ENCODE data around the gene ECM2.

ECM2 gene

GRCh38 chr9:92527291-92527828 lies 8.4 kb downstream of the ECM2 start:
- DNase-seq = no peak

GRCh38 chr9:92525306-92525705 lies 10.5 kb downstream of the ECM2 start:
- DNase-seq = no peak

- DNase-seq = no peak
These were observed 10.9 kb downstream of the ECM2 start for GRCh38 chr9:92524881-92525280.

- DNase-seq = no peak
These were observed 12.5 kb downstream of the ECM2 start for GRCh38 chr9:92522983-92523970.

- DNase-seq = no peak
These were observed 15.0 kb downstream of the ECM2 start for GRCh38 chr9:92520837-92521236.

- DNase-seq = no peak
These were observed 17.6 kb downstream of the ECM2 start for GRCh38 chr9:92518199-92518598.

- DNase-seq = no peak
These were observed 18.7 kb downstream of the ECM2 start for GRCh38 chr9:92517046-92517445.

GRCh38 chr9:92516521-92516920 lies 19.3 kb downstream of the ECM2 start:
- DNase-seq = no peak

- DNase-seq = no peak
These were observed 21.2 kb downstream of the ECM2 start for GRCh38 chr9:92514635-92515034.

GRCh38 chr9:92513349-92513748 lies 22.4 kb downstream of the ECM2 start:
- DNase-seq = no peak

- DNase-seq = no peak
These were observed 23.2 kb downstream of the ECM2 start for GRCh38 chr9:92512622-92513021.

- DNase-seq = no peak
These were observed 25.0 kb downstream of the ECM2 start for GRCh38 chr9:92510747-92511146.

GRCh38 chr9:92509050-92509449 lies 26.7 kb downstream of the ECM2 start:
- DNase-seq = no peak

- DNase-seq = no peak
These were observed 27.6 kb downstream of the ECM2 start for GRCh38 chr9:92508018-92508820.

- DNase-seq = no peak
These were observed 28.3 kb downstream of the ECM2 start for GRCh38 chr9:92507496-92507895.

GRCh38 chr9:92507005-92507404 lies 28.8 kb downstream of the ECM2 start:
- DNase-seq = no peak

GRCh38 chr9:92506184-92506857 lies 29.5 kb downstream of the ECM2 start:
- DNase-seq = no peak

- DNase-seq = no peak
These were observed 30.9 kb downstream of the ECM2 start for GRCh38 chr9:92504881-92505280.

GRCh38 chr9:92503156-92503555 lies 32.6 kb downstream of the ECM2 start:
- DNase-seq = no peak

- DNase-seq = no peak
These were observed 34.0 kb downstream of the ECM2 start for GRCh38 chr9:92501671-92502393.

- no peak for DNase-seq
These were observed 35.1 kb downstream of the ECM2 start for GRCh38 chr9:92500725-92501124.

GRCh38 chr9:92499701-92500100 lies 36.1 kb downstream of the ECM2 start:
- DNase-seq = no peak

Measured in NCI-H1436 treated with DMSO at 0.1 percent for 48 hours (cell line).